ENCODE measurements around the gene ZNF169.

DNA sequence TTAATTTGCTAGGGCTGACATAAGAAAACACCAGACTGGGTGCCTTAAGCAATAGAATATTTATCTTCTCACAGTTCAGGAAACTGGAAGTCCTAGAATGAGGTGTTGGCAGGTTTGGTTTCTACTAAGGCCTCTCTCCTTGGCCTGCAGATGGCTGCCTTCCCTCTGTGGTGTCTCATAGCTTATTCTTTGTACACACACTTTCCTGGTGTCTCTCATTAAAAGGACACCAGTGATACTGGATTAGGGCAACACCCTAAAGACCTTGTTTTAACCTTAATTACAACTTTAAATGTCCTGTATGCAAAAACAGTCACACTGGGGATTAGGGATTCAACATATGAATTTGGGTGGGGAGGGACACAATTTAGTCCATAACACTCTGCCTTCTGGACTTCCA is 44.2 kb downstream of the ZNF169 start:
- TF ChIP-seq PPARA (CRISPR knock-in tag; IDR thresholded peaks at IDR 0.05; ENCODE audit: borderline replicate concordance) (no peak), ZFP3 (CRISPR knock-in tag; IDR thresholded peaks at IDR 0.05) (no peak), ZNF565 (CRISPR knock-in tag; conservative IDR thresholded peaks at IDR 0.05; ENCODE audit: low read depth) (no peak), CSDC2 (CRISPR knock-in tag; IDR thresholded peaks at IDR 0.05) (no peak), ARNTL (CRISPR knock-in tag; IDR thresholded peaks at IDR 0.05; ENCODE audit: borderline replicate concordance, low read depth) (no peak), GLIS3 (CRISPR knock-in tag; IDR thresholded peaks at IDR 0.05) (no peak), TCF4 (CRISPR knock-in tag; IDR thresholded peaks at IDR 0.05; ENCODE audit: borderline replicate concordance) (no peak)
- TF ChIP-seq, protein P1, sequence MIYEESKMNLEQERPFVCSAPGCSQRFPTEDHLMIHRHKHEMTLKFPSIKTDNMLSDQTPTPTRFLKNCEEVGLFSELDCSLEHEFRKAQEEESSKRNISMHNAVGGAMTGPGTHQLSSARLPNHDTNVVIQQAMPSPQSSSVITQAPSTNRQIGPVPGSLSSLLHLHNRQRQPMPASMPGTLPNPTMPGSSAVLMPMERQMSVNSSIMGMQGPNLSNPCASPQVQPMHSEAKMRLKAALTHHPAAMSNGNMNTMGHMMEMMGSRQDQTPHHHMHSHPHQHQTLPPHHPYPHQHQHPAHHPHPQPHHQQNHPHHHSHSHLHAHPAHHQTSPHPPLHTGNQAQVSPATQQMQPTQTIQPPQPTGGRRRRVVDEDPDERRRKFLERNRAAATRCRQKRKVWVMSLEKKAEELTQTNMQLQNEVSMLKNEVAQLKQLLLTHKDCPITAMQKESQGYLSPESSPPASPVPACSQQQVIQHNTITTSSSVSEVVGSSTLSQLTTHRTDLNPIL (CRISPR knock-in tag; IDR thresholded peaks at IDR 0.05; ENCODE audit: low read depth) = no peak
- TF ChIP-seq, protein P2, sequence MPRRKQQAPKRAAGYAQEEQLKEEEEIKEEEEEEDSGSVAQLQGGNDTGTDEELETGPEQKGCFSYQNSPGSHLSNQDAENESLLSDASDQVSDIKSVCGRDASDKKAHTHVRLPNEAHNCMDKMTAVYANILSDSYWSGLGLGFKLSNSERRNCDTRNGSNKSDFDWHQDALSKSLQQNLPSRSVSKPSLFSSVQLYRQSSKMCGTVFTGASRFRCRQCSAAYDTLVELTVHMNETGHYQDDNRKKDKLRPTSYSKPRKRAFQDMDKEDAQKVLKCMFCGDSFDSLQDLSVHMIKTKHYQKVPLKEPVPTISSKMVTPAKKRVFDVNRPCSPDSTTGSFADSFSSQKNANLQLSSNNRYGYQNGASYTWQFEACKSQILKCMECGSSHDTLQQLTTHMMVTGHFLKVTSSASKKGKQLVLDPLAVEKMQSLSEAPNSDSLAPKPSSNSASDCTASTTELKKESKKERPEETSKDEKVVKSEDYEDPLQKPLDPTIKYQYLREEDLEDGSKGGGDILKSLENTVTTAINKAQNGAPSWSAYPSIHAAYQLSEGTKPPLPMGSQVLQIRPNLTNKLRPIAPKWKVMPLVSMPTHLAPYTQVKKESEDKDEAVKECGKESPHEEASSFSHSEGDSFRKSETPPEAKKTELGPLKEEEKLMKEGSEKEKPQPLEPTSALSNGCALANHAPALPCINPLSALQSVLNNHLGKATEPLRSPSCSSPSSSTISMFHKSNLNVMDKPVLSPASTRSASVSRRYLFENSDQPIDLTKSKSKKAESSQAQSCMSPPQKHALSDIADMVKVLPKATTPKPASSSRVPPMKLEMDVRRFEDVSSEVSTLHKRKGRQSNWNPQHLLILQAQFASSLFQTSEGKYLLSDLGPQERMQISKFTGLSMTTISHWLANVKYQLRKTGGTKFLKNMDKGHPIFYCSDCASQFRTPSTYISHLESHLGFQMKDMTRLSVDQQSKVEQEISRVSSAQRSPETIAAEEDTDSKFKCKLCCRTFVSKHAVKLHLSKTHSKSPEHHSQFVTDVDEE (CRISPR knock-in tag; IDR thresholded peaks at IDR 0.05) = no peak
